Measurements from ENCODE around the gene AQP7.
"Not testable (repeated sequence)": the region's sequence is repeated elsewhere in the genome, so short reads cannot be mapped to it uniquely, and the experiment has no call there.

AQP7 gene

DNA sequence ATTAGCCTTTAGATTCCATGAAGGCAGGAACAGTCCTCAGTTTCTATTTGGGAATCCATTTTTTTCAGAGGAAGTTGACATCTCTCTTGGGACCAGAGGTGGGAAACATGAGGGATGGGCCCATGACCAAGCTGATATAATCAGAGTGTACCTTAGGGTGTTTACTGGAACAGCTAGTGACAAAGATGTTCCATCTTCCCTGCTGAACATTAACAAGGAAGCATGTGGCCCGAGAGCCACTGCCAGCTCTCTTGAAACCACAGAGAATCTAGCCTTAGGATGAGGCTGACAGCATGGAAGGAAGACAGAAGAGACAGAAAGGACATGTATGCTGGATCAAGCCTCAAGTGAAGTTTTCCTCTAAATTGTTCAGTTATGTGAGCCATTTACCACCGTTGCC, 29.1 kb upstream of the AQP7 start:
- DNase-seq, result no peak

DNA sequence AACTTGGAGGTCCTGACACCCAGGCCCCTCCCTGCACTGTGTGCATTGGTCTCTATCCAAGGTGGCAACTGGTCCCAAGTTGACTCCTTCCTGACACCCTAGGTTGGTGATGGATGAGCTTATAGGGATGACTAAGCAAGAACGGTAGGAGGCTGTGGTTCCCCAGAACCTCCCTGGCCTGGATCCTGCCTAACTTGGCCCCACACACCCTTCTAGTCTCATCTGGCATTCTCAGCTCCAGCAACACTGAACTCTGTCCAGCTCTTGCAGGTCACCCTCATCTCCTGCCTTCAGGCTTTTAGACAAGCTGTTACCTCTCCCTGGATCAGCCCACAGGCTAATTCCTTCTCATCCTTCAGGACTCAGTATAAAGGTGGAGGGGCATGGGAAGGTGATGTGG, 28.6 kb upstream of the AQP7 start:
- DNase-seq, result no peak

DNA sequence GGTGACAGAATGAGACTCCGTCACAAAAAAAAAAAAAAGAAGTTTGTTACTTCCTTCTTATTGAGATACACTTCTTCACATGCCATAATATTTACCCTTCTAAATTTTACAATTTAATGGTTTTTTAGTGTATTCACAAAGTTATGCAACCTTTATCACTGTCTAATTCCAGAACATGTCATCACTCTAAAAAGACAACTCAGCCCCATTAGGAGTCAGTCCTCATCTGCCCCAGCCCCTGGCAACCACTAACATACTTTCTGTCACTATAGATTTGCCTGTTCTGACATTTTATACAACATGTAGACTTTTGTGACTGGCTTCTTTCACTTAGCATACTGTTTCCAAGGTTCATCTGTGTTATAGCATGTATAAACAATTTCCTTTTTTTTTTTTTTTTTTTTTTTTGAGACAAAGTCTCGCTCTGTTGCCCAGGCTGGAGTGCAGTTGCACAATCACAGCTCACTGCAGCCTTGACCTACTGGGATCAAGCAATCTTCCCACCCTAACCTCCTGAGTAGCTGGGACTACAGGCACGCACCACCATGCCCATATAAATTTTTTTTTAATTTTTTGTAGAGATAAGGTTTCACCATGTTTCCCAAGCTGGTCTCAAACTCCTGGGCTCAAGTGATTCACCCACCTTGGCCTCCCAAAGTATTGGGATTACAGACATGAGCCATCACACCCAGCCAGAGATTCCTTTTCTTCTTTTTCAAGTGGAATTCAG, 27.1 kb upstream of the AQP7 start:
- DNase-seq, result no peak

- DNase-seq, result no peak
These were observed 24.5 kb upstream of the AQP7 start for GRCh38 chr9:33426843-33427293.

GRCh38 chr9:33425128-33425533, 22.8 kb upstream of the AQP7 start:
- no peak for DNase-seq

DNA sequence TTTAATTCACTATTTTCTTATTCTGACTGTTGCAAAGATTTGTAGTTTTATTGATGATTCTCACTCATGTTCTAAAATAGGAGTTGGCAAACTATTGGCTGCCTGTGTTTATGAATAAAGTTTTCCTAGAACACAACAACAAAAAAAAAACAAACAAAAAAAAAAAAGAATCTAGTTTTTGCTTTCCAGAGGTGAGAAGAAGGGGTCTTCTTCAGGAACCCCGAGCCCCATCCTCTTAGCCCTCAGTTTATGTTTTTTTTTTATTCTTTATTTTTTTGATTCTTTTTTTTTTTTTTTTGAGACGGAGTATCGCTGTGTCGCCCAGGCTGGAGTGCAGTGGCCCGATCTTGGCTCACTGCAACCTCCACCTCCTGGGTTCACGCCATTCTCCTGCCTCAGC, 22.1 kb upstream of the AQP7 start:
- not testable (repeated sequence) for DNase-seq

DNA sequence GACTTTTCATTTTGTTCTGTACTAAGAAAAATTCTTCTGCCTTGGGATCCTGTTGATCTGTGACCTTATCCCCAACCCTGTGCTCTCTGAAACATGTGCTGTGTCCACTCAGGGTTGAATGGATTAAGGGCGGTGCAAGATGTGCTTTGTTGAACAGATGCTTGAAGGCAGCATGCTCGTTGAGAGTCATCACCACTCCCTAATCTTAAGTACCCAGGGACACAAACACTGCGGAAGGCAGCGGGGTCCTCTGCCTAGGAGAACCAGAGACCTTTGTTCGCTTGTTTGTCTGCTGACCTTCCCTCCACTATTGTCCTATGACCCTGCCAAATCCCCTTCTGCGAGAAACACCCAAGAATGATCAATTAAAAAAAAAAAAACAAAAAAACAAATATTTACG, 21.7 kb upstream of the AQP7 start:
- DNase-seq, result not testable (repeated sequence)

DNA sequence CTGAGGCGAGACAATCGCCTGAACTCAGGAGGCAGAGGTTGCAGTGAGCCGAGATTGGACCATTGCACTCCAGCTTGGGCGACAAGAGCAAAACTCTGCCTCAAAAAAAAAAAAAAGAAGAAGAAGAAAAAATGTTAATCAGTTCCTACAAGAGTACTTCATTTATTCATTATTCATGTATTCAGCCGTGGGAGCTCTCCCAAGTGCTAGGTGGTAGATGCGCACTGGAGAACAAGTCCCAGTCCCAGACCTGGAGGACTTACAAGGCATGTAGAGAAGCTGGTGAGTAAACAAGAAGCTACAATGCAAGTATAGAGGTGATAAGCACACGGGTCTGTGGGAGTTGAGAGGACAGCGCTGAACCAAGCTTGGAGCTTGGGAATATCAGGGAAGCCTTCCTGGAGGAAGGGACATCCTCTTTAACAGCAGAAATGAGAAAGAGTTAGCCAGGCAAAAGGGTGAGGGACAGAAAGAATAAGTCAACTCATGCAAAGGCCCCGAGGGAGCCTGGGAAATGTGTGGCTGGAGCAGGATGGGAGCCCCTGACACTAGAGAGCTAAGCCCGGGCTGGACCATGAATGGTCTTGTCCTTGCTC, 17.4 kb upstream of the AQP7 start:
- DNase-seq, result no peak

GRCh38 chr9:33418090-33418489, 15.7 kb upstream of the AQP7 start:
- no peak for DNase-seq

GRCh38 chr9:33416996-33417395, 14.6 kb upstream of the AQP7 start:
- no peak for DNase-seq

DNA sequence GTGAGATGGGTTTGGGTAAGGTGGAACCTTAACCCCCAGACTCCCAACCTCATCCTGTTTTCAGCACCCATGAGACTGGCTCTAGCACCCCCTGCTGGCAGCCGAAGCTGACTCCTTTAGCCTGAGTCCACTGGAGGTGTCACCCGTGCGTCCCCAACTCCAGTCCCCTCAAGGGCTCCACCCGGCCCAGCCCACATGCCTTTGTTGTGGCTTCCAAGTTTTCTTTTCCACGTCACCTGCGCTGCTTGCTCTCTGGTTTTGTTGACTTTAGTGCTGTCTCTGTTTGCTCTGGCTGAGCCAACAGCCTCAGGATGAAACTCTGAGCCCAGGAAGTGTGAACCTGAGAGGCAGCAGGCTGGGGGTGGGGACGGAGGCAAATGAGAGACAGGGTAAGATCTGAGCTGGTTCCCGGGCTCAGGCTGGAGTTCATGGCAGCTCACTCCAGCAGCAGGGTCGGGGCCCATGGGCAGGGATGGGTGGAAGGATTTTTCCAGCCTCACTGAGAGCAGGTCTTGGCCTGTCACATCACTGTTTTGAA, 13.2 kb upstream of the AQP7 start:
- no peak for DNase-seq

GRCh38 chr9:33414889-33415500, 12.6 kb upstream of the AQP7 start:
- DNase-seq, result no peak

GRCh38 chr9:33414268-33414667, 11.9 kb upstream of the AQP7 start:
- DNase-seq, result no peak

GRCh38 chr9:33408087-33408486, 5.7 kb upstream of the AQP7 start:
- no peak for DNase-seq

GRCh38 chr9:33407061-33407460, 4.7 kb upstream of the AQP7 start:
- no peak for DNase-seq

GRCh38 chr9:33404788-33405362, 2.5 kb upstream of the AQP7 start:
- DNase-seq, result no peak

DNA sequence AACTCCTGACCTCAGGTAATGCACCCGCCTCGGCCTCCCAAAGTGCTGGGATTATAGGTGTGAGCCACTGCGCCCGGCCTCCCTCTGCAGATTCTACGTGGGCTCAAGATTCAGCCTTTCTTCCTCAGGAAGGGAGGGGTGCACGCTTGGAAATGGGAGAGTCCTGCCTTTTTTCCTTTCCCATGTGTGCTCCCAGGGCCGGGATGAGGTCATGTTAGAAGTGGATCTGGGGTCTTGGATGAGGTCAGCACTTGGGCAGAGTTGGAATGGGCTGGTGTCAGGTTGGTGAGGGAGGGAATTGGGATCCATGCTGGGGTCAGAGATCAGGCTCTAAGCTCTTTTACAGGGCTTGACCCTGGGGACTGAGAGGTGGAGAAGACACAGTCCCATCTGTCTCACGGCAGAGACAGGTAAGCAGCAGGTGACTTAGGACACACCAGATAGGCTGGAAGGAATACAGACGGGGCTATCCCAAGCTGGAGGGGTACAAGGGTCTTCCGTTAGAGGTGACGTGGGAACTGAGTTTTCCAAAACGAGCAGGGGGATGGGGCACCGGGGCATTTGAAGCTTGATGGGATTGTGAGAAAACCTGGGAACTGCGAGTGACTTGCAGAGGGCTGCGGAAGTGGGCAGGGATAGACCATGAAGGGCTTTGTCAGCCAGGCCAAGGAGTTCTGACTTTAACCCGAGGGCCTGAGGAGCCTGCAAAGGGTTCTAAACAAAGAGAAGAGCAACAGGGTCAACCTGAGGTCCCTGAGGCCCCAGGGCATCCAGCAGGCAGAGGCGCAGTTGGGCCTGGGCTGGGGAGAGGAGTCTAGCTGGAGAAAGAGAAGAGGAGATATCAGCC, 1.8 kb upstream of the AQP7 start:
- DNase-seq, result no peak

GRCh38 chr9:33401809-33402208, 559 bp downstream of the AQP7 start:
- not testable (repeated sequence) for DNase-seq

GRCh38 chr9:33399047-33399446, 3.3 kb downstream of the AQP7 start:
- not testable (repeated sequence) for DNase-seq

GRCh38 chr9:33397801-33398200, 4.6 kb downstream of the AQP7 start:
- not testable (repeated sequence) for DNase-seq

- DNase-seq, result not testable (repeated sequence)
These were observed 7.0 kb downstream of the AQP7 start for GRCh38 chr9:33395159-33395879.

GRCh38 chr9:33393986-33394385, 8.4 kb downstream of the AQP7 start:
- not testable (repeated sequence) for DNase-seq
